Heart left ventricle (tissue), 16 donors: ENCODE data around the gene CRYL1. TPM values are rescaled to one million over a fixed set of nuclear protein-coding genes. Genes with fewer than 3 reads are reported as not detected.

Experiments used
- ATAC-seq, 4 donors: fragments of 200-7000 bp; cut with Tn5 transposase; one replicate each; pipeline ENCODE4 v1.9.1; 2020 to 2022; ENCODE audit warnings: moderate library complexity in 4 of 4, mild to moderate bottlenecking in 3 of 4, moderate number of reproducible peaks in 1 of 4
- DNase-seq, 5 donors: peaks; one replicate each; pipeline ENCODE4 v3.0.0-alpha.2; 2020
- H3K27ac ChIP-seq, 12 donors: fragments of 200-600 bp; sonication (generic) in 4 of 12; one replicate each; pipeline versions ENCODE4 v1.5.0 to v1.8.0; 2016 to 2022; ENCODE audit warnings: mild to moderate bottlenecking in 2 of 12
- H3K27me3 ChIP-seq, 9 donors: fragments of 200-600 bp; sonication (generic) in 2 of 9; one replicate each; pipeline versions ENCODE4 v1.5.1 to v1.8.0; 2016 to 2022; ENCODE audit warnings: mild to moderate bottlenecking in 3 of 9
- H3K36me3 ChIP-seq, 9 donors: fragments of 200-600 bp; sonication (generic) in 2 of 9; one replicate each; pipeline versions ENCODE4 v1.5.0 to v1.8.0; 2018 to 2022; ENCODE audit warnings: mild to moderate bottlenecking in 2 of 9
- H3K4me1 ChIP-seq, 12 donors: fragments of 200-600 bp; sonication (generic) in 4 of 12; one replicate each; pipeline versions ENCODE4 v1.5.0 to v1.8.0; 2016 to 2022; ENCODE audit warnings: mild to moderate bottlenecking in 3 of 12
- H3K4me3 ChIP-seq, 12 donors: fragments of 200-600 bp; sonication (generic) in 4 of 12; one replicate each; pipeline versions ENCODE4 v1.5.0 to v1.8.0; 2017 to 2022; ENCODE audit warnings: mild to moderate bottlenecking in 9 of 12, moderate library complexity in 4 of 12
- H3K9me3 ChIP-seq, 12 donors: fragments of 200-600 bp; sonication (generic) in 4 of 12; one replicate each; pipeline versions ENCODE4 v1.5.0 to v1.8.0; 2016 to 2022; ENCODE audit warnings: mild to moderate bottlenecking in 1 of 12
- CTCF ChIP-seq, 12 donors: fragments of 200-600 bp; sonication (generic) in 4 of 12; IDR thresholded peaks; one replicate each; pipeline versions ENCODE4 v1.5.0 to v1.8.0; 2018 to 2022; ENCODE audit warnings: antibody characterized with exemption in 12 of 12, mild to moderate bottlenecking in 5 of 12
- POLR2A ChIP-seq, 2 donors: fragments of 450-650 bp; IDR thresholded peaks; one replicate each; pipeline ENCODE4 v1.6.1; 2017; ENCODE audit warnings: antibody characterized with exemption in 2 of 2, mild to moderate bottlenecking in 2 of 2, moderate library complexity in 2 of 2
- WGBS, 4 donors: extraction: QIAGEN DNeasy Blood & Tissue Kit in 2 of 4; methylation state at CpG; one replicate each; pipeline versions ENCODE4 v1.1.5 to v1.1.7; 2013 to 2018; 5-methylcytosine and 5-hydroxymethylcytosine counted together
- intact Hi-C, 10 donors: fragments of 100-400 bp; cut with DNase I; formaldehyde crosslinking; loops; one replicate each; pipeline versions ENCODE4 v1.11.1 to v1.14.2; 2022
- polyA plus RNA-seq, 2 donors: library from polyadenylated mRNA; stranded (reverse); fragments of 200-250 nt; gene quantifications; one replicate each; pipeline ENCODE4 v1.2.3, GENCODE V29; 2013
- total RNA-seq, 9 donors: library from RNA; depleted of rRNA in 2 of 9; stranded (reverse); fragments of >200 nt in 2 of 9; fragmentation: NEBNext Ultra II Directional in 3 of 9; extraction: Animal tissue kit (Norgen Biotek cat#: 25700) in 3 of 9; gene quantifications; one replicate each; pipeline versions ENCODE4 v1.1.0 to v1.2.4, GENCODE V29; 2016 to 2023
- donor health status: ischemic (EF 13 %, LVEDD 7.1; RV severe dilation, severe dysfunction).
- donor health status: healthy with polysubstance abuse.
- donor health status: DM: no; HTN: yes; CAD: no.
- donor health status: DM: no; HTN: no; CAD: no.
- donor health status: ischemic (EF 25% LVEDD 6.9; RV normal size, moderate dysfunction).
- donor health status: ischemic (EF 25% LVEDD 5.7; RV mildly dilated, moderate dysfunction).
- donor health status: healthy.
- donor health status: DM: yes; HTN: yes; CAD: no.
- donor health status: ischemic (EF 35%, LVEDD 5.7; RV mildly dilated, moderate dysfunction).
- donor health status: nonischemic (EF 11% LVEDD 7.7; RV severe dilation, severe dysfunction).
- donor health status: DM: yes; HTN: yes; CAD: no.
- donor health status: PGD.
- donor health status: ischemic (EF 29% LVEDD 5.4; RV normal size, mild dysfunction).
- donor health status: nonischemic (EF 23%, LVEDD 6.1; RV moderate dilation, normal function).

The CRYL1 gene
- total and polyA plus RNA-seq, 11 donors: 10.7 to 36.5 (median 20.9) TPM

GRCh38 chr13:20422362-20422761, 103.3 kb downstream of the CRYL1 start:
- peaks cover 0 to 20% (median 10%) of the 10 kb centered on the region in 12 donors for H3K4me1 ChIP-seq
- 66 to 77% (median 69%) methylated on average over 4 of the region's 4 CpGs for WGBS, 4 donors
- TF ChIP-seq POLR2A (IDR thresholded peaks at IDR 0.05): no peak
- TF ChIP-seq CTCF (IDR thresholded peaks at IDR 0.05): no peak
- no peak overlapping the region for H3K27ac ChIP-seq
- DNase-seq: no peak
- no peaks in the 10 kb centered on the region for H3K27me3 ChIP-seq
- no peak for ATAC-seq
- no peak overlapping the region for H3K4me3 ChIP-seq
- intact Hi-C loops: no loop called here
- H3K36me3 ChIP-seq: peaks cover 0 to 13% (median 9%) of the 10 kb centered on the region in 9 donors
- no peaks in the 10 kb centered on the region for H3K9me3 ChIP-seq

GRCh38 chr13:20420938-20421337, 104.7 kb downstream of the CRYL1 start:
- no peak for ATAC-seq
- no peaks in the 10 kb centered on the region for H3K9me3 ChIP-seq
- no peaks in the 10 kb centered on the region for H3K27me3 ChIP-seq
- no peak for TF ChIP-seq POLR2A (IDR thresholded peaks at IDR 0.05)
- TF ChIP-seq CTCF (IDR thresholded peaks at IDR 0.05): no peak
- intact Hi-C loops: no loop called here
- DNase-seq: no peak
- H3K4me1 ChIP-seq: peaks cover 0 to 12% (median 0%) of the 10 kb centered on the region in 12 donors
- no peak overlapping the region for H3K4me3 ChIP-seq
- peaks cover 0 to 13% (median 5%) of the 10 kb centered on the region in 9 donors for H3K36me3 ChIP-seq
- WGBS, 4 donors: 87 to 91% (median 90%) methylated on average over 6 of the region's 6 CpGs
- peak overlapping the region in 2 of 12 donors; percentile 9 to 18 for H3K27ac ChIP-seq

- 90 to 97% (median 96%) methylated on average over 7 of the region's 7 CpGs for WGBS, 4 donors
- ATAC-seq (no peak), DNase-seq (no peak)
- Histone ChIP-seq H3K4me3 (no peak overlapping the region), H3K36me3 (peaks cover 0 to 10% (median 0%) of the 10 kb centered on the region in 9 donors), H3K27me3 (no peaks in the 10 kb centered on the region), H3K9me3 (no peaks in the 10 kb centered on the region), H3K27ac (peak overlapping the region in 1 of 12 donors; percentile 29), H3K4me1 (peaks cover 0 to 12% (median 0%) of the 10 kb centered on the region in 12 donors)
- TF ChIP-seq CTCF (IDR thresholded peaks at IDR 0.05): no peak
- intact Hi-C loops: no loop called here
Observed at GRCh38 chr13:20418953-20419352, 106.7 kb downstream of the CRYL1 start.

- no peaks in the 10 kb centered on the region for H3K27me3 ChIP-seq
- TF ChIP-seq CTCF (IDR thresholded peaks at IDR 0.05): no peak
- peaks cover 0 to 20% (median 0%) of the 10 kb centered on the region in 12 donors for H3K4me1 ChIP-seq
- peaks cover 0 to 9% (median 0%) of the 10 kb centered on the region in 9 donors for H3K36me3 ChIP-seq
- H3K27ac ChIP-seq: no peak overlapping the region
- no peaks in the 10 kb centered on the region for H3K9me3 ChIP-seq
- no peak overlapping the region for H3K4me3 ChIP-seq
- ATAC-seq (no peak), DNase-seq (no peak)
- intact Hi-C loops: no loop called here
- WGBS, 4 donors: 83 to 92% (median 91%) methylated on average over 12 to 14 of the region's 14 CpGs
Observed at GRCh38 chr13:20416223-20416745, 109.4 kb downstream of the CRYL1 start.
